ENCODE measurements around the gene BCAM.

DNA sequence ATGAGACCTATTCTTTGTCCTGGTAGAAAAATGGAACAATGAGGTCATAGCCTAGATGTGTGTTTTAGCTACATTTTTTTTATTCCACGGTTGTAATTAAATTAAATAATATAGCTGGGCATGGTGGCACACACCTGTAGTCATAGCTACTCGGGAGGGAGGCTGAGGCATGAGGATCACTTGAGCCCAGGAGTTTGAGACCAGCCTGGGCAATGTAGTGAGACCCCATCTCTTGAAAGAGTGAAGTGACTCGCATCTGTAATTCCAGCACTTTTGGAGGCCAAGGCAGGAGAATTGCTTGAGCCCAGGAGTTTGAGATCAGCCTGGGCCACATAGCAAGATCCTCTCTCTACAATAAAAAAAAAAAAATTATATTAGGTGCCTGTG, 43.0 kb upstream of the BCAM start:
- TF ChIP-seq, protein P1, sequence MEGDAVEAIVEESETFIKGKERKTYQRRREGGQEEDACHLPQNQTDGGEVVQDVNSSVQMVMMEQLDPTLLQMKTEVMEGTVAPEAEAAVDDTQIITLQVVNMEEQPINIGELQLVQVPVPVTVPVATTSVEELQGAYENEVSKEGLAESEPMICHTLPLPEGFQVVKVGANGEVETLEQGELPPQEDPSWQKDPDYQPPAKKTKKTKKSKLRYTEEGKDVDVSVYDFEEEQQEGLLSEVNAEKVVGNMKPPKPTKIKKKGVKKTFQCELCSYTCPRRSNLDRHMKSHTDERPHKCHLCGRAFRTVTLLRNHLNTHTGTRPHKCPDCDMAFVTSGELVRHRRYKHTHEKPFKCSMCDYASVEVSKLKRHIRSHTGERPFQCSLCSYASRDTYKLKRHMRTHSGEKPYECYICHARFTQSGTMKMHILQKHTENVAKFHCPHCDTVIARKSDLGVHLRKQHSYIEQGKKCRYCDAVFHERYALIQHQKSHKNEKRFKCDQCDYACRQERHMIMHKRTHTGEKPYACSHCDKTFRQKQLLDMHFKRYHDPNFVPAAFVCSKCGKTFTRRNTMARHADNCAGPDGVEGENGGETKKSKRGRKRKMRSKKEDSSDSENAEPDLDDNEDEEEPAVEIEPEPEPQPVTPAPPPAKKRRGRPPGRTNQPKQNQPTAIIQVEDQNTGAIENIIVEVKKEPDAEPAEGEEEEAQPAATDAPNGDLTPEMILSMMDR (tag by site-specific recombination; IDR thresholded peaks at IDR 0.05), result no peak
- no peak for TF ChIP-seq ZNF398 (tag by site-specific recombination; IDR thresholded peaks at IDR 0.05)
- TF ChIP-seq ZBTB26 (tag by site-specific recombination; optimal IDR thresholded peaks at IDR 0.05), result no peak
- no peak for TF ChIP-seq ZNF274 (IDR thresholded peaks at IDR 0.05; ENCODE audit: low read length)
- TF ChIP-seq ZNF274 (tag by site-specific recombination; IDR thresholded peaks at IDR 0.05; ENCODE audit: borderline replicate concordance), result no peak
- TF ChIP-seq ZNF121 (tag by site-specific recombination; IDR thresholded peaks at IDR 0.05), result peak; percentile 53; the same call in 1 of the 2 replicates
- no peak for TF ChIP-seq ZNF362 (tag by site-specific recombination; IDR thresholded peaks at IDR 0.05)
- TF ChIP-seq ZNF837 (tag by site-specific recombination; IDR thresholded peaks at IDR 0.05), result no peak
- no peak for TF ChIP-seq ZNF157 (tag by site-specific recombination; IDR thresholded peaks at IDR 0.05)
- no peak for TF ChIP-seq ZIC2 (tag by site-specific recombination; IDR thresholded peaks at IDR 0.05)

Measured in HEK293 (cell line).